ENCODE data around the gene ITGA4.
"Not testable (repeated sequence)": the region's sequence is repeated elsewhere in the genome, so short reads cannot be mapped to it uniquely, and the experiment has no call there.

Gene ITGA4

DNA sequence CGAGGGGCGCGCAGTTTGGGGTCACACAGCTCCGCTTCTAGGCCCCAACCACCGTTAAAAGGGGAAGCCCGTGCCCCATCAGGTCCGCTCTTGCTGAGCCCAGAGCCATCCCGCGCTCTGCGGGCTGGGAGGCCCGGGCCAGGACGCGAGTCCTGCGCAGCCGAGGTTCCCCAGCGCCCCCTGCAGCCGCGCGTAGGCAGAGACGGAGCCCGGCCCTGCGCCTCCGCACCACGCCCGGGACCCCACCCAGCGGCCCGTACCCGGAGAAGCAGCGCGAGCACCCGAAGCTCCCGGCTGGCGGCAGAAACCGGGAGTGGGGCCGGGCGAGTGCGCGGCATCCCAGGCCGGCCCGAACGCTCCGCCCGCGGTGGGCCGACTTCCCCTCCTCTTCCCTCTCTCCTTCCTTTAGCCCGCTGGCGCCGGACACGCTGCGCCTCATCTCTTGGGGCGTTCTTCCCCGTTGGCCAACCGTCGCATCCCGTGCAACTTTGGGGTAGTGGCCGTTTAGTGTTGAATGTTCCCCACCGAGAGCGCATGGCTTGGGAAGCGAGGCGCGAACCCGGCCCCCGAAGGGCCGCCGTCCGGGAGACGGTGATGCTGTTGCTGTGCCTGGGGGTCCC is at the start of gene ITGA4:
Gene ITGA4 (plus strand): TSS at position 266 of the 620 bp plus-strand sequence. CDS start 269 bp downstream, at position 535.
- peak; percentile 68 to 85 for DNase-seq (ENCODE audit: low read depth in 2 of 2)

GRCh38 chr2:181408861-181409260 is 48.3 kb upstream of the ITGA4 start:
- no peak for DNase-seq (ENCODE audit: low read depth in 2 of 2)

- no peak for DNase-seq (ENCODE audit: low read depth in 2 of 2)
Observed at GRCh38 chr2:181411105-181411849, 45.9 kb upstream of the ITGA4 start.

DNA sequence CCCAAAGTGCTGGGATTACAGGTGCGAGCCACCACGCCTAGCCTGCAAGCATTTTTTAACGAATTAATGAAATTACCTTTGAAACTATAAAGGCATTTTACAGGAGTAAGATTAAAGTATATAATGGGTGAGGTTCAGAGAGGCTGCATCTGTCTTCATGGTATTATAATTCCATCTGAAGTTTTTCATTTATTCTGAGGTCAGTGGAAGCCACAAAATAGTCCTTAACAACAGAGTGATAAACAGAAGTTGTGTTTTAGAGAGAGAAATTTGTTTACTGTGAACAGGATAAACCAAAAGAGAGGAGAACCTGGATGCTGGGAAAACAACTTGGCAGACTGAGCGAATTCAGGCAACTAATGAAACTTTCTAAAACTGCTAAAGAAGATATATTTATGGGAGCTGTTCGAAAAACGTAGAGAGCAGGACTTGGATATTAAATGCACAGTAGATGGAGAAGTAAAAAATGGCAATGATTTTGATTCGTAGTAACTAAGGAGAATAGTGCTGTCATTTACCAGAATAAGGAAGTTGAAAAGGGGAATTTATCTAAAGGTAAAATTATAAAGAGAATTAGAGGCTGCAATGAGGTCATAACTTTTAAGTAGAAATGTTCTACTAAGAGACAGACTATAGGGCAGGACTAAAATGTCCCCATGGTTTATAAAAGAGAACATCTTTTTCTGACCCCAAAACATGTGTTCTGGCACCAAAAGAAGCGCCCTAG is 37.9 kb upstream of the ITGA4 start:
- DNase-seq (ENCODE audit: low read depth in 2 of 2): no peak

- DNase-seq (ENCODE audit: low read depth in 2 of 2): no peak
Observed at GRCh38 chr2:181420259-181421130, 36.7 kb upstream of the ITGA4 start.

DNA sequence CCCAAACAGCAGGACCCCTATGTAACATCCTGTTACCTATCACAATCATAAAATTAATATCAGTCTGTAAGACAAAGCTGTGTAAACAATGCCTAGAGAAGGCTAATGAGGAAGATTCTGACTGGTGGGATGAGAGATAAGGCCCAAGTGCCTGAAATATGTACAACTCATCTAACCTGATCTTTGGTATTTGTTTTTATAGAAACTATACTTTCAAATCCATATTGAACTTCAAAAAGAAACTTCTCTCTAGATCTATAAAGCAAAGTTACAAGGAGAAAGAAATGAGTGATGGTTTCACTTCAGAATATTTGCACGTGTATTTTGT is 36.1 kb upstream of the ITGA4 start:
- no peak for DNase-seq (ENCODE audit: low read depth in 2 of 2)

DNA sequence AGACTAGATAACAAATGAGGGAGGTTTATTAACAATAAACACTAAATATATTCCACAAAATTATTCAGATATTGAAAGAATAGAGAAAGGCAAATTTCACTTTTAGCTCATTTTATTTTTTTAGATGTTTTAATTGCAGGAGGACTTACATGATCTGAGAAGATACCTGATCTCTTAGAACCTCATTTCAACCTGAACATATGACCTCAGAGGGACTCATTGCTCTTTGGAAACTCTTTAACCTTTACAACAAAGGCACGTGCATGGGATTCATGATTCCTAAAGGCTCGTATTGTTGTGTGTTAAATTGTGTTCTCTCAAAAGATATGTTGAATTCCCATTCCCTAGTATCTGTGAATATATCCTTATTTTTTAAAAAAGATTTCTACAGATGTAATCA is 35.7 kb upstream of the ITGA4 start:
- no peak for DNase-seq (ENCODE audit: low read depth in 2 of 2)

DNA sequence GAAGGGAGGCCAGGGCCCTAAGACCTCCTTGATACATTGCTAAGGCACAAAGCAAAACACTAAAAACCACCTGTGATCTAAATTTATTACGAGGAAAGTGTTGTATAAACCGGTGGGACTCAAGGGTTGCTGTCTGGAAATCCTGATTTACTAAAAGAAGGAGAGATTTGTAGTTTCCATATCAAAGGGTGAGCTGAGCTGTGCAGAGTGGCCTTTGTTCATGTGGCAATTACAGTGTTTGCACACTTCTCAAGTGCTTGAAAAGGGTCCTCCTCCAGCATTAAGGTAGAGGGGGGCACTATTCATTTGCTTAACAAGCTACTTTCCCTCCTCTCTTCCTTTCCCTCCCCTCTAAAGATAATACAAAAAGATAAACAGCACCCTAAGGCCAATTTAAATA is 30.5 kb upstream of the ITGA4 start:
- DNase-seq (ENCODE audit: low read depth in 2 of 2): no peak

DNA sequence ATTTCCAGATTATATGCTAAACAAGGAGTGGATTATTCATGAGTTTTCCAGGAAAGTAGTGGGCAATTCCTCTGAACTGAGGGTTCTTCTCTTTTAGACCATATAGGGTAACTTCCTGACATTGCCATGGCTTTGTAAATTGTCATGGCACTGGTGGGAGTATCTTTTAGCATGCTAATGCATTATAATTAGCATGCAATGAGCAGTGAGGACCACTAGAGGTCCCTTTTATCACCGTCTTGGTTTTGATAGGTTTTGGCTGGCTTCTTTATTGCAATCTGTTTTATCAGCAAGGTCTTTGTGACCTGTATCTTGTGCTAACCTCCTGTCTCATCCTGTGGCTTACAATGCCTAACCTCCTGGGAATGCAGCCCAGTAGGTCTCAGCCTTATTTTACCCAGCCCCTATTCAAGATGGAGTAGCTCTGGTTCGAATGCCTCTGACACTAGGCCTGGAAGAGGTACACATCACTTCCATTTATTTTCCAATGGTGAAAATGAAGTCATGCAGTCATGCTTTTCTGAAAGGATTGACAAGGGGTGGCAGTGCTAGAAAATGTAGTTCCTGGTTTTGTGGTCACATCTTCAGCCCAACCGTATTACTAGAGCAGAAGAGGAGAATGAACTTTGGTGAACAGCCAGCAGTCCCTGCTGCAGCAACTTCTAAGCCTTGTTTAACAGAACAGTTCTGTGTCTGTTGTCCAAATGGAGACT is 26.6 kb upstream of the ITGA4 start:
- no peak for DNase-seq (ENCODE audit: low read depth in 2 of 2)

GRCh38 chr2:181431674-181432073 is 25.5 kb upstream of the ITGA4 start:
- no peak for DNase-seq (ENCODE audit: low read depth in 2 of 2)

DNA sequence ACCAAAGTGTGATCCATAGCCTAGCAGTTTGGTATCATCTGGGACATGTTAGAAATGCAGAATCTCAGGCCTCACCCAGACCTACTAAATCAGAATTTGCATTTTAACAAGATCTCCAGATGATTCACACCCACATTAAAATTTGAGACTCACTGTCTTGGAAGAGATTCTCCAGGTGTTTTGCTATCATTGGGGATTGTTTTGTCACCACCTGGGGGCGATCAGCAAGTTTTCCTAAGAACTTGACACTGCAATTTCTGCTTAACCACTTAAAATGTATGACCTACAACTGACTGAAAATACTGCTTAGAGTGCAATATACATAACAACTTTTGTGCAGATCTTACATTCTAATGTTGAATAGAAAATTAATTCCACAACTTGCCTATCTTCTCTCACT is 18.9 kb upstream of the ITGA4 start:
- DNase-seq (ENCODE audit: low read depth in 2 of 2): no peak

DNA sequence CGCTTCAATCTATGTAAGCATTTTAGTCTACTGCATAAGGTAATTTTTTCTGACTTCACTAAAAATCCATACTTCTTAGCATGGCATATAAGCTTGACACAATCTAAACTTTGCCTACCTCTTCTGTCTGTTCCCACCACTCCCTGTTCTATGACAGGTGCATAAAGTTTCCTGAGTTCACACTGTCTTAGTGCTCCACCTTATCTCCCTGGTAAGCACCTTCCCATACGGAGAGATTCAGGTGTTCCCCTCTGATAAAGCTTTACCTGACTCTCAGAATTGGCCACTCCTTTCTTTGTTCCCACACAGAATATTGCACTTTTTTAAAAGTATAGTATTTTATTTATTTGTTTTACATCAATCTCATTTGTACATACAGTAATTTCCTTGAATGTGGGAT is 16.8 kb upstream of the ITGA4 start:
- DNase-seq (ENCODE audit: low read depth in 2 of 2): no peak

DNA sequence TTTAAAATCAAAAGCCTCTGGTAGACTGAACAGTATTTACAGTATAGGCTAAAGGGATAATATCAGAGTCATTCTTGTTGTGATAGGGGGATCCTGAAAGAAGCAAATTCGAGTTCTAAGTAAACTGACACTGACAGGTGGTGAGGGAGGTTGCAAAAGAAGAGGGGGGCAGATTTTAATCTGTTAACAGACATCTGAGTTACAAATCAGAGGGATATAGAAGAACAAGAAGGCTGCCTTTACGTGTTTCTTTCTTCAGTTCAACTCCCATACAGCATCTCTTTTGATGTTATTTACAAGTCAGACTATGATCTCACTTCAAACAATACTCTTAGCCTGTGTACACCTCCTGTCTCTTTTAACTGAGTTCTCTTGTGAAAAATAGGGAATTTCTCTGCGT is 16.3 kb upstream of the ITGA4 start:
- no peak for DNase-seq (ENCODE audit: low read depth in 2 of 2)

GRCh38 chr2:181441670-181442069 is 15.5 kb upstream of the ITGA4 start:
- DNase-seq (ENCODE audit: low read depth in 2 of 2): no peak

GRCh38 chr2:181444654-181445053 is 12.5 kb upstream of the ITGA4 start:
- no peak for DNase-seq (ENCODE audit: low read depth in 2 of 2)

DNA sequence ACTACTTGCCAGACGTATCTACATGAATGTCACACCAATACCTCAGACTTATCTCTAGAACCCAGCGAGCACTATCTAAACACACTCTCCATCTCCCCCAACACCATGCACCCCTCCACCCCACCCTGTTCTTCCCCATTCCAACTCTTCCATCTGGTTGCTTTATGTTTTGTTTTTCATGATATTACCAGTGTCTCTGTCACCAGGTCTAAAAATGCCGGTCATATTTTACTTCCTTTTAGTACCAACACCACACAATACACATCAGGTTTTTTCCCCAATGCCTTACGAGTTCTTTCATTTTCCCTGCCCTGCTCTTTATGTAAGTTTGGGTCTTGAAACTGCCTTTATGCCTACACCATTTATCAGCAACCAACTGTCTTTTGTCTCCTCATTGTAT is 10.2 kb upstream of the ITGA4 start:
- no peak for DNase-seq (ENCODE audit: low read depth in 2 of 2)

GRCh38 chr2:181449278-181449677 is 7.9 kb upstream of the ITGA4 start:
- DNase-seq (ENCODE audit: low read depth in 2 of 2): not testable (repeated sequence)

DNA sequence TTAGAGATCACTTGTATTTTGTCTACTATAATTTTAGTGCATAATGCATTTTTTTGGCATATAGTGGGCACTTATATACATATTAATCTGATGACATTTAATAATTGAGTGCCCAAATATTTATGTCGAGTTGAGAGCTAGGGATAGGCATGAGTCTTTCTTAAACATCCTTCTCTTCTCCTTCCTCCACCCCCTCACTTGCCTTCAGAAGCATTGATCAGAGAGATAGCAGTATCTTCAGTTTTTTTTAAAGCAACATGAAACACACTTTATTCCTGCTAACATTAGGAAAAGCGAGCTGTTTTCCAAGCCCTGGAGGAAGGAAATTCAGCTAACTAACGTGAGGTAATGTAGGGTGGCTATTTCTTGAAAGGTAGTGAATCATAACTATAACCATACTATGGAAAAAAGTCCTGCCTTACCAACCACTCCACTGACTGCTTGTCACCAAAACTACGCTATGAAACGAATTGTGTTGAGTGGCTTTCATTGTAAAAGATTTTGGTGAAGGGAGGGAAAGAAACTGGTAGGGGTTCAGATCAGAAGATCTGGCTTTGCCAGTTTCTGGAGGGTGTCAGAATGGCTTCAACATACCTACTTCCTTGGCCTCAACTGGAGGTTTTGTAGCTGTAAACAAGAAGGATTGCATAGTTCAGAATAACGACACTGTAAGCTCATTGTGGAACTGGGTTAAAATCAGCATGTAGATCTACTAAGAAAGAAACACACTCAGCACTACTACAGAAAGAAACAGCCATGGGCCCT is 2.3 kb upstream of the ITGA4 start:
- no peak for DNase-seq (ENCODE audit: low read depth in 2 of 2)

GRCh38 chr2:181456660-181457120 is 496 bp upstream of the ITGA4 start:
- peak; percentile 48 to 70 for DNase-seq (ENCODE audit: low read depth in 2 of 2)

GRCh38 chr2:181457741-181458425 is 697 bp downstream of the ITGA4 start:
- peak; percentile 42 to 63 for DNase-seq (ENCODE audit: low read depth in 2 of 2)
